Gastroesophageal sphincter (tissue), 4 donors: ENCODE data around the gene HPD. TPM values are rescaled to one million over a fixed set of nuclear protein-coding genes. Genes with fewer than 3 reads are reported as not detected.
"Not testable (repeated sequence)": the region's sequence is repeated elsewhere in the genome, so short reads cannot be mapped to it uniquely, and the experiment has no call there.

Experiments
- ATAC-seq: fragments of 150-250 bp; one replicate; pipeline ENCODE4 v1.9.1; 2016; ENCODE audit warnings: mild to moderate bottlenecking, moderate library complexity
- H3K27ac ChIP-seq, 4 donors: fragments of 200-600 bp; sonication (generic) in 3 of 4; 1 replicate in 3 of 4; 2 replicates in 1 of 4; pipeline ENCODE4 v1.5.1; 2016 to 2019
- H3K27me3 ChIP-seq: fragments of 200-600 bp; sonication (generic); one replicate; pipeline ENCODE4 v1.5.1; 2019
- H3K36me3 ChIP-seq, 2 donors: fragments of 200-600 bp; sonication (generic); one replicate each; pipeline ENCODE4 v1.5.1; 2019; ENCODE audit warnings: control low read depth in 1 of 2
- H3K4me1 ChIP-seq, 3 donors: fragments of 200-600 bp; sonication (generic); 1 replicate in 2 of 3; 2 replicates in 1 of 3; pipeline ENCODE4 v1.5.1; 2016 to 2019; ENCODE audit warnings: control low read depth in 2 of 3
- H3K4me3 ChIP-seq, 2 donors: fragments of 200-600 bp; sonication (generic); one replicate each; pipeline ENCODE4 v1.5.1; 2019; ENCODE audit warnings: mild to moderate bottlenecking in 1 of 2, moderate library complexity in 1 of 2
- H3K9me3 ChIP-seq, 3 donors: fragments of 200-600 bp; sonication (generic); one replicate each; pipeline ENCODE4 v1.5.1; 2017 to 2019; ENCODE audit warnings: control low read depth in 2 of 3
- CTCF ChIP-seq, 4 experiments: fragments of 200-600 bp in 2 of 4; fragments of 450-650 bp in 2 of 4; sonication (generic) in 1 of 4; IDR thresholded peaks; one replicate each; pipeline ENCODE4 v1.5.1; 2017 to 2019; ENCODE audit warnings: antibody characterized with exemption in 4 of 4, mild to moderate bottlenecking in 2 of 4, moderate library complexity in 2 of 4
- EP300 ChIP-seq: sonication (generic); formaldehyde crosslinking; IDR thresholded peaks from one replicate; pipeline ENCODE4 v1.6.1; 2017; ENCODE audit warnings: antibody characterized with exemption, mild to moderate bottlenecking
- POLR2A ChIP-seq, 2 donors: fragments of 450-650 bp; IDR thresholded peaks; one replicate each; pipeline ENCODE4 v1.6.1; 2017; ENCODE audit warnings: antibody characterized with exemption in 2 of 2, mild to moderate bottlenecking in 2 of 2, moderate library complexity in 1 of 2
- POLR2AphosphoS5 ChIP-seq: sonication (generic); formaldehyde crosslinking; IDR thresholded peaks from one replicate; pipeline ENCODE4 v1.6.1; 2017; ENCODE audit warnings: antibody characterized with exemption
- WGBS, 2 donors: methylation state at CpG; one replicate each; pipeline ENCODE4 v1.1.5; 2018; ENCODE audit warnings: low coverage in 1 of 2; 5-methylcytosine and 5-hydroxymethylcytosine counted together
- small RNA-seq, 4 donors: library from RNA; depleted of rRNA; stranded (forward); fragments of <200 nt; gene quantifications; one replicate each; pipeline ENCODE3, GENCODE V24; 2016
- total RNA-seq, 4 donors: library from RNA; depleted of rRNA; stranded (reverse); fragments of >200 nt; gene quantifications; one replicate each; pipeline ENCODE4 v1.1.0, GENCODE V29; 2016

HPD gene
- total RNA-seq, 4 donors from 2014 or later: 1.2 to 5.0 (median 2.6) TPM; not detected in 1

DNA sequence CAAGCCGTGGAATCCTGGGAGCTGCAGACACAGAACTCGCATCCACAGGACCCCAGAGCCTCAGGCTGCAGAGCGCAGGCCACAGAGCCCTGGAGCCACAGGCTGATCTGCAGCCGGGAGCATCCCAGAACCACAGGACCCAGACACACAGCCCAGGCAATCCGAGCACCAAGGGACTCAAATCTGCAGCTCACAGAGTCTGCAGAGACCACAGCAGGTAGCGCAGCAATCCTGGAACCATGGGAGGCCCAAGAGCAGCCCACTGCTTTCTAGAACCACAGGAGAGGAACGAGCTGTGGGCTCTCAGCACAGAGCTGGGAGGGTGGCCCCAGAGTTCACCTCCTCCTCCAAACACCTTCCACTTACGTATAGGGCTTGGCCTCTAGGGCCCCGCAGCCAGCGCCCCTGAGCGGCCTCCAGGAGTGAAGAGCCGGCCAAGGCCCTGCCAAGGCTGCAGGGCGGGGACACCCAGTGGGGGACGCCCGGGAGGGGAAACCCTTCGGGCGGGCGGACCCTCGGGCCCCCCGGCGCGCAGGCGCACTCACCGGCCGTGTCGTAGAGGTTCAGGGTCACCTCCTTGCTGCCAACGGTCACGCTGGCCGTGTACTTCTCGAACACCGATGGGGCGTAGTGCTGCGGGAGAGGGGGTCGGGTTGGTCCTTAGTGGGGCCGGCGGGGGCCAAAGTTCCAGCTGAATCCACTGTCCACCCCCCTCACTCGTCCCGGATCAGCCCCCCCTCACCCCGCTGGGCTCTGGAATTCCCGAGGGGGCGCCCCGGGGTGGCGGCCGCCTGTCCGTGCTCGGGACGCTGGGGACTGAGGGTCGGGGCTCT is 65.8 kb downstream of the HPD start:
- Histone ChIP-seq H3K27ac (peak overlapping the region; percentile 32 to 100 (median 100)), H3K4me1 (peaks cover 3 to 69% (median 39%) of the 10 kb centered on the region in 3 donors), H3K9me3 (no peaks in the 10 kb centered on the region), H3K27me3 (no peaks in the 10 kb centered on the region), H3K36me3 (peaks cover 0 to 13% of the 10 kb centered on the region in 2 donors), H3K4me3 (peak overlapping the region; percentile 32 to 60)
- WGBS, 2 donors: no CpG with 5 or more reads among the region's 48 CpGs
- TF ChIP-seq POLR2AphosphoS5 (no peak), CTCF (IDR thresholded peaks at IDR 0.05) (no peak), EP300 (no peak), POLR2A (IDR thresholded peaks at IDR 0.05) (no peak)
- no peak for ATAC-seq

DNA sequence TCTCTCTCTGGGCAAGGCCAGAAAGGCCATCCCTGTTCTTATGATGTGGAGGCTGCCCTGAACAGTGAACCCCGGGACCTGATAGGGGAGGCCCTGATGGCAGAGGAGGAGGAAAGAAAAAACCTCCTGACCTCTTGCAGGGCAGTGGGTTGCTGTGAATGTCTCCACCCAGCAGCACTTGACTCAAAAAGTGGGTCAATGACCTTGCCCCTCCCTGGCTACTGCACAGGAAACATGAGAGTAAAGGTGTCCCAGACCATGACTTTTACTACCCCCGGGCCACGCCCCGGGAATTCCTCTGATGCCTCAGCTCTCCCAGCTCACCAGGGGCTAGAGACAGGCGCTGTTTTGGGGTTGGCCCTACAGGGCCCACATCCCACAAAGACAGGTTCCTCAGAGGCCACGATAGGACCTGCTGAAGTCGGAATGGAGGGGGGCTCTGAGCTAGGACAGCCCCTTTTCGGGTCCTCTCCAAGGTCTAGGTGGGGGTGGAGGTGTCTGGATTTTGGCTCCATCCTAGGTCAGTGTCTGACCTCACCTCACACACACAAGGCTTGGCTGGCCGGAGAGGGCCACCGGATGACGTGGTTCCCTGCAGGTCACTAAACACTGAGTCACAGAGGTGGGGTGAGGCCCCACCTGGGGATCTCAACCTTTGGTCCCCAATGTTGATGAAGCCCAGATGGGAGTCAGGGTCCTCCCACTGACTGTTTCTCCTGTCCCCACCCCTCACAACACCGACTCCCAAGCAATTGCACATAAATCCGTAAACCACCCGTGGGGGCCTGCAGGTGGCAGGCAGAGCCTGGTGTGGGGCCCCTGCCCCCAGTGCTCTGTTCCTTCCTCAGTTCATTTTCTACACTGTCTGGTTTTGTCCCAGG is 66.7 kb downstream of the HPD start:
- no peak overlapping the region for H3K4me3 ChIP-seq
- no peak for ATAC-seq
- peak overlapping the region in 3 of 4 donors; percentile 100 for H3K27ac ChIP-seq
- H3K4me1 ChIP-seq: peaks cover 0 to 65% (median 32%) of the 10 kb centered on the region in 3 donors
- peaks cover 0 to 13% of the 10 kb centered on the region in 2 donors for H3K36me3 ChIP-seq
- TF ChIP-seq POLR2AphosphoS5 (no peak), CTCF (IDR thresholded peaks at IDR 0.05) (no peak), POLR2A (IDR thresholded peaks at IDR 0.05) (no peak)
- H3K9me3 ChIP-seq: no peaks in the 10 kb centered on the region
- no peaks in the 10 kb centered on the region for H3K27me3 ChIP-seq
- WGBS, 2 donors: 81% methylated on average over 3 of the region's 14 CpGs; no CpG with 5 or more reads in 1 of the 2 donors

DNA sequence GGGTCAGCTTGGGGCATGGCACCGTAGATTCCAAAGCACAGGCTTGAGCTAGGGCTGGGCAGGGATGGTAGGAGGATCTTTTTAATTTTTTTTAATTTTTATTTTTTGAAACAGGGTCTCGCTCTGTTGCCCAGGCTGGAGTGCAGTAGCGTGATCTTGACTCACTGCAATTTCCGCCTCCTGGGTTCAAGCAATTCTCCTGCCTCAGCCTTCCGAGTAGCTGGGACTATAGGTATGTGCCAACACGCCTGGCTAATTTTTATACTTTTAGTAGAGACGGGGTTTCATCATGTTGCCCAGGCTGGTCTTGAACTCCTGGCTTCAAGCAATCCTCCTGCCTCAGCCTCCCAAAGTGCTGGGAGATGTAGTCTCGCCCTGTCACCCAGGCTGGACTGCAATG is 67.9 kb downstream of the HPD start:
- WGBS, 2 donors: 95 to 100% methylated on average over 2 to 7 of the region's 8 CpGs
- H3K4me3 ChIP-seq, H3K27me3 ChIP-seq, H3K9me3 ChIP-seq, H3K36me3 ChIP-seq, ATAC-seq: not testable (repeated sequence)
- Histone ChIP-seq H3K27ac (peak overlapping the region in 2 of 4 donors; percentile 39 to 51), H3K4me1 (peaks cover 0 to 56% (median 21%) of the 10 kb centered on the region in 3 donors)

DNA sequence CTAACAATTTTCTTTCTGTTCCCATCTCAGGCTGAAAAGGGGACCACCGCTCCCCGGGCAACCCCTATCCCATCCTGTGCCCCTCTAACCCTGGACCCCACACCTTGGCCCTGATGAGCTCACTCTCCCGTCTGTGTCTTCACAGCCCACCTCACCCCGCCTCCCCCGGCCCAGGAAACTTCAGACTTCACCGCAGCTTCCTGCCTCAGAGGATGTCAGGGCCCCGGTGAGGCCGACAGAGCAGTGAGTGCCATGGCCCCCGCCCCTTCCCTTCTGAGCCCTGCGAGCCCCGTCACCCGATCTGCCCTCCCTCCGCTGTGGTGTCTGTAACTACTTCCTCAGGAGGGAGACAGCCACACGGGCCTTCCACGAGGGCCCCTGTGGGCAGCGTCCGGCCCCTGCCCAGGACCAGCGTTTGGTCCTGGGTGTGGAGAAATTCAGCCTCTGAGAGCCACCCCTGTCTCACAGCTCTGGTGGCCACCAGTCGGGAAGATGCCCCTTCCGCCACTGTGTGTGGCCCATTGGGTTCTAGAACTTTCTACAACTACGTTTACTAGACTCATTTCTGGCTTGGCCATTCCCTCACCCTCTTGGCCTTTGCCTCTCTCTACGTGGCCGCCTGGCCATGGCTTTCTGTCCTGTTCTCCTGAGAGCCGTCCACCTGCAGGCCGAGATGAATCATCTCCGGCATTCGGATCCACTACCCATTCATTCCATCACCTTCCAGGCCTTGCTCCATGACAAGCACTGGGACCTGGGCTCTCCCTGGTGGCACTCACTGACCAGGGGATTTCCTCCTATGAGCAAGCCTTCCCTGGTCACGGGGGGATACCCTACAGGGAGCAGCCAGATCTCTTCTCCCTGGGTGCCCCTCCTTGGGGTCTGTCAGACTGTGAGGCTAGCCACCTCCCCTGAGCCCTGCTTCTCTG is 68.6 kb downstream of the HPD start:
- Histone ChIP-seq H3K4me1 (peaks cover 0 to 50% (median 14%) of the 10 kb centered on the region in 3 donors), H3K27me3 (no peaks in the 10 kb centered on the region), H3K27ac (peak overlapping the region in 3 of 4 donors; percentile 39 to 56 (median 51)), H3K9me3 (no peaks in the 10 kb centered on the region), H3K4me3 (no peak overlapping the region), H3K36me3 (no peaks in the 10 kb centered on the region)
- 75 to 78% methylated on average over 14 to 18 of the region's 28 CpGs for WGBS, 2 donors
- no peak for TF ChIP-seq EP300
- no peak for TF ChIP-seq POLR2AphosphoS5
- TF ChIP-seq CTCF (IDR thresholded peaks at IDR 0.05): no peak
- peak in 1 of 2 donors; percentile 20 for TF ChIP-seq POLR2A (IDR thresholded peaks at IDR 0.05)
- ATAC-seq: no peak

Small RNA genes within 50 kb of the gene (small RNA-seq; reads per million reads assigned to genes)
- 0 reads per million in 4 donors for gene AC069503.3
- 0 reads per million in 4 donors for gene RF00017
- 0 reads per million in 4 donors for gene RNU7-170P

Other genes starting within 250 kb of the HPD start
- 10 to 100 TPM in 3 of 4 donors, 1 to 10 TPM in 1; 8.7 to 15.5 (median 12.6) TPM for gene ORAI1, start 232.3 kb downstream of the HPD start, total RNA-seq
- gene MORN3, start 189.2 kb downstream of the HPD start, total RNA-seq: under 1 TPM in 1 of 4 donors, not detected in 3; 0.23 TPM
- 10 to 100 TPM in 2 of 4 donors, 1 to 10 TPM in 2; 4.2 to 14.3 (median 9.9) TPM for gene TMEM120B, start 146.1 kb downstream of the HPD start, total RNA-seq
- 10 to 100 TPM in 3 of 4 donors, 1 to 10 TPM in 1; 9.4 to 15.7 (median 12.1) TPM for gene RHOF, start 65.2 kb downstream of the HPD start, total RNA-seq
- 10 to 100 TPM in 3 of 4 donors, 1 to 10 TPM in 1; 9.6 to 25.1 (median 20.3) TPM for gene SETD1B, start 54.9 kb downstream of the HPD start, total RNA-seq
- gene PSMD9, start 29.9 kb upstream of the HPD start, total RNA-seq: 10 to 100 TPM; 54.8 to 79.5 (median 70.7) TPM
- 1 to 10 TPM in 3 of 4 donors, under 1 TPM in 1; 0.35 to 1.9 (median 1.2) TPM for gene CFAP251, start 59.7 kb upstream of the HPD start, total RNA-seq
- gene BCL7A, start 163.0 kb upstream of the HPD start, total RNA-seq: 1 to 10 TPM; 4.7 to 8.5 (median 5.6) TPM
- 10 to 100 TPM; 28.8 to 87.4 (median 54.9) TPM for gene MLXIP, start 219.9 kb upstream of the HPD start, total RNA-seq